ENCODE measurements around the gene ADGRD1. TPM values are rescaled to one million over a fixed set of nuclear protein-coding genes. Genes with fewer than 3 reads are reported as not detected.
A peak's percentile ranks its signal among the peaks of the same experiment; 100 is the strongest.

Gene ADGRD1
- total and polyA plus RNA-seq, 8 donors: 1.4 to 7.3 (median 5.2) TPM

DNA sequence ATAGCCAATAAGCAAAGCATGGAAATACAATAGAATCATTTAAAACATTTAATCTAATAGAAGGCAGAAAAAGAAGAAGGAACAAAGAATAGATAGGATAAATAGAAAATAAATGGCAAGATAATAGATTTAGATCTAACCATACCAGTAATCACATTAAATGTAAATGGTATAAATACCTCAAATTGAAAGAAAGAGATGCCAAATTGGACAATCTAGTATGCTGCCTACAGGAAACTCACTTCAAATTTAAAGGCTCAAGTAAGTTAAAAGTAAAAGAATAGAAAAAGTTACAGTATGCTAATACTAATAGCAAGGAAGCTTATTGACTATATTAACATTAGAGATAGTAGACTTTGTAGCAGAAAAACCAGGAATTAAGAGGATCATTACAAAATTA is 41.8 kb upstream of the ADGRD1 start:
- peaks cover 0 to 3% (median 0%) of the 10 kb centered on the region in 3 donors for H3K4me1 ChIP-seq
- H3K4me3 ChIP-seq: no peak overlapping the region
- intact Hi-C loops (cut with DNase I): no loop called here
- H3K27me3 ChIP-seq: peaks cover 0 to 11% (median 0%) of the 10 kb centered on the region in 4 donors
- H3K36me3 ChIP-seq: no peaks in the 10 kb centered on the region
- no peak overlapping the region for H3K27ac ChIP-seq
- FAIRE-seq: peak; percentile 5
- H3K9me3 ChIP-seq: no peaks in the 10 kb centered on the region
- TF ChIP-seq, protein P1, sequence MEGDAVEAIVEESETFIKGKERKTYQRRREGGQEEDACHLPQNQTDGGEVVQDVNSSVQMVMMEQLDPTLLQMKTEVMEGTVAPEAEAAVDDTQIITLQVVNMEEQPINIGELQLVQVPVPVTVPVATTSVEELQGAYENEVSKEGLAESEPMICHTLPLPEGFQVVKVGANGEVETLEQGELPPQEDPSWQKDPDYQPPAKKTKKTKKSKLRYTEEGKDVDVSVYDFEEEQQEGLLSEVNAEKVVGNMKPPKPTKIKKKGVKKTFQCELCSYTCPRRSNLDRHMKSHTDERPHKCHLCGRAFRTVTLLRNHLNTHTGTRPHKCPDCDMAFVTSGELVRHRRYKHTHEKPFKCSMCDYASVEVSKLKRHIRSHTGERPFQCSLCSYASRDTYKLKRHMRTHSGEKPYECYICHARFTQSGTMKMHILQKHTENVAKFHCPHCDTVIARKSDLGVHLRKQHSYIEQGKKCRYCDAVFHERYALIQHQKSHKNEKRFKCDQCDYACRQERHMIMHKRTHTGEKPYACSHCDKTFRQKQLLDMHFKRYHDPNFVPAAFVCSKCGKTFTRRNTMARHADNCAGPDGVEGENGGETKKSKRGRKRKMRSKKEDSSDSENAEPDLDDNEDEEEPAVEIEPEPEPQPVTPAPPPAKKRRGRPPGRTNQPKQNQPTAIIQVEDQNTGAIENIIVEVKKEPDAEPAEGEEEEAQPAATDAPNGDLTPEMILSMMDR (IDR thresholded peaks at IDR 0.05): no peak
- no peak for DNase-seq
- ATAC-seq: no peak

DNA sequence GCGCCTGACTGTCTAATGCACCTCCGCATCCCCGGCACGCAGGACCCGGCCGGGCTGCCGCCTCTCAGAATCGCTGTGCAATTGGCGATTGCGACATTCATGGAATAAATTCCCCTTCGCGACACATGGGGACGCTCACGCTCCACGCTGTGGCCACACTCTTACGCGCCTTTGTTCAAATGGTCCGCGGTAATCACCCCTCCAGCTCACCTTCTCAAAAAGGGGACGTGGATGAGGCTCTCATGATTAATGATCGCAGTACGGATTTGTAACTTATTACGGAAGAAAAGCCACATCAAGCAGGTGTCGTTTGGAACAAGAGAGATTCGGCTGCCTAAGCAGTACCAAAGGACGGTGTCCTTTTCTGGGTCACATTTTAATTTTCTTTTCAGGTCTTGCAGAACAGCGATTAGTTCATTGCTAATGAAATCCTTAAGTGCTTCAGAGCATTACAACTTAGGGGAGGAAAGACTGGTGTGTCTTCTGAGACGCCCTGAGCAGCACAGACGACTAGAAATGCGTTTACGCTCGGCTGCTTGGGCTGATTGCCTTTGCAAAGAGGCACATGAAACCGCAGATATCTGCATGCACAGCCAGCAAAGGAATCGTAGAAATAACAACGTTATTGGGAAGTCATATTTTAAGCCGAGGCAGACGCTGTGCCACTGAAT is 37.3 kb upstream of the ADGRD1 start:
- ATAC-seq (peak; percentile 86 to 97 (median 96)), DNase-seq (peak; percentile 26 to 78 (median 54)), FAIRE-seq (no peak)

DNA sequence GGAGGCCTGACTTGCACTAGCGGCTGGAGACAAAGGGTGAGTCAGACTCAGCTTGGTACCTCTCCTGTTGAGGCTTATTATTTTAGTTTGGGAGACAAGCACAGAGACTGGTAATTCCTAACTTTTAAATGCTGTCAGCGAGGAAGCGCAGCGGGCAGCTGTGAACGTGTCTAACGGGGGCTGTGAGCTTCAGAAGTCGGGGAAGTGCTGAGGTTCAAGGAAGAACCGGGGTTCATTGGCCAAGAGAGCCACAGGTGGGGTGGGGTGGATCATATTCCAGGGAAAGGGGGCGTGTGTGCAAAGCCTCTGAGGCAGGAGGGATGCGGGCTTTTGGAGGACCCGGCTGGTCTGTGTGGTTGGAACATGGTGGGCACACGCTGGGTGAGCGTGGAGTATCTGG is 36.1 kb upstream of the ADGRD1 start:
- Histone ChIP-seq H3K27me3 (peaks cover 0 to 11% (median 0%) of the 10 kb centered on the region in 4 donors), H3K9me3 (no peaks in the 10 kb centered on the region), H3K4me1 (peaks cover 0 to 3% (median 0%) of the 10 kb centered on the region in 3 donors), H3K36me3 (no peaks in the 10 kb centered on the region), H3K4me3 (no peak overlapping the region), H3K27ac (no peak overlapping the region)
- TF ChIP-seq, protein P1 (IDR thresholded peaks at IDR 0.05): no peak
- intact Hi-C loops (cut with DNase I): no loop called here
- 73 to 82% methylated on average over 13 of the region's 13 CpGs for WGBS, 2 donors
- DNase-seq: no peak
- FAIRE-seq: no peak
- ATAC-seq: no peak

More for the DNA sequence above, 37.3 kb upstream of the ADGRD1 start:
- 7% methylated on average over 37 of the region's 37 CpGs for WGBS, 2 donors
- TF ChIP-seq, protein P1 (IDR thresholded peaks at IDR 0.05): peak; percentile 55 to 88 (median 85)
- Histone ChIP-seq H3K4me1 (peaks cover 0 to 3% (median 0%) of the 10 kb centered on the region in 3 donors), H3K4me3 (peak overlapping the region in 1 of 4 donors; percentile 30), H3K27me3 (peaks cover 0 to 11% (median 0%) of the 10 kb centered on the region in 4 donors), H3K36me3 (no peaks in the 10 kb centered on the region), H3K9me3 (no peaks in the 10 kb centered on the region), H3K27ac (no peak overlapping the region)
- intact Hi-C loops (cut with DNase I): no loop called here

DNA sequence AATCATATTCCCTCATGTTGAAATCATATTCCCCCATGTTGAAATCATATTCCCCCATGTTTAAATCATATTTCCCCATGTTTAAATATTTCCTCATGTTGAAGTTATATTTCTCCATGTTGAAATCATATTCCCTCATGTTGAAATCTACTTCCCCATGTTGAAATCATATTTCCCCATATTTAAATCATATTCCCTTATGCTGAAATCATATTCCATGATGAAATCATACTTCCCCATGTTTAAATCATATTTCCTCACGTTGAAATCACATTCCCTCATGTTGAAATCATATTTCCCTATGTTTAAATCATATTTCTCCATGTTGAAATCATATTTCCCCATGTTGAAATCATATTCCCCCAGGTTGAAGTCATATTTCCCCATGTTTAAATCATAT is 34.6 kb upstream of the ADGRD1 start:
- DNase-seq (no peak), FAIRE-seq (peak; percentile 65), ATAC-seq (no peak)
- Histone ChIP-seq H3K27ac (no peak overlapping the region), H3K4me3 (no peak overlapping the region), H3K27me3 (peaks cover 0 to 4% (median 0%) of the 10 kb centered on the region in 4 donors), H3K36me3 (no peaks in the 10 kb centered on the region), H3K4me1 (peaks cover 0 to 3% (median 0%) of the 10 kb centered on the region in 3 donors), H3K9me3 (no peaks in the 10 kb centered on the region)
- intact Hi-C loops (cut with DNase I): no loop called here
- WGBS, 2 donors: 30% methylated on average over 1 of the region's 1 CpG
- TF ChIP-seq, protein P1 (IDR thresholded peaks at IDR 0.05): no peak

DNA sequence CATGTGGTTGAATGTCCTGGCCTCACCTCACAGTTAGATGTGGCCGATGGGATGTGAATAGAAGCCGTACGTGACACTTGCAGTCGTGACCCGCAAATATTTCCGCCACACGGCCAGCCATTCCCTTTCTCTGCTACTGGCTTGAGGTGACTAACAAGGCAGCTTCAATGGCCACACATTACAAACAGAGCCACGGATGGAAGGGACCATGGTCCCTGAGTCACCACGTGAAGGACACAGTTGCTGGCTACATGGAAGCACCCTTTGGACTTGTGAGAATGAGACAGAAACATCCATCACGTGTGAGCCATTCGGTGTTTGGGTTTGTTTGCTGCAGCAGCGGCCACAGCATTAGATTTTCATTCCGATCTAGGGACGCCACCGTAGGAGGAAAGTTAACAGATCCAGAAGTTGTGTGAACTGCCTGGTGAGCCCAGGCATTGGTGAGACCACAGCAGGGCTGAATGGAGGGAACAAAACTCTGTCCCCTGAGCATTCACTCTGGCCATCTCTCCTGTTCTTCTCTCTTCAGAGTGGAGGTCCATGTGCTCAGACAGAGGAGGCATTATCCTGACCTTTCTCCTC is 33.5 kb upstream of the ADGRD1 start:
- ATAC-seq: no peak
- no peak for FAIRE-seq
- Histone ChIP-seq H3K27me3 (peaks cover 0 to 4% (median 0%) of the 10 kb centered on the region in 4 donors), H3K27ac (no peak overlapping the region), H3K4me1 (peaks cover 0 to 3% (median 0%) of the 10 kb centered on the region in 3 donors), H3K9me3 (no peaks in the 10 kb centered on the region), H3K36me3 (no peaks in the 10 kb centered on the region), H3K4me3 (no peak overlapping the region)
- TF ChIP-seq, protein P1 (IDR thresholded peaks at IDR 0.05): no peak
- intact Hi-C loops (cut with DNase I): loop anchor here in 1 of 3 donors (10.0 kb wide), 1 partner anchor 215 kb away; no protein-coding TSS in a partner anchor
- WGBS, 2 donors: 65 to 73% methylated on average over 15 of the region's 15 CpGs
- no peak for DNase-seq

Measured in pancreas (tissue), 10 donors.